Panc1 (cell line): ENCODE results near the gene FBLN7. TPM values are rescaled to one million over a fixed set of nuclear protein-coding genes. Genes with fewer than 3 reads are reported as not detected.
A peak's percentile ranks its signal among the peaks of the same experiment; 100 is the strongest.

Source experiments
- ATAC-seq: fragments of 200-7000 bp; cut with Tn5 transposase; 2 replicates; pipeline ENCODE4 v1.9.1; 2020; ENCODE audit warnings: mild to moderate bottlenecking, moderate library complexity
- BruUV-seq: library from RNA; stranded (reverse); fragments of 400-500 nt; replicated peaks from 2 replicates; lab custom pipeline; 2021; lab: Mats Ljungman, UMichigan
- CTCF ChIA-PET: fragments of 300-600 bp; sonication (Branson Sonifier 250); formaldehyde crosslinking; loops from one replicate; lab custom pipeline; 2022; ENCODE audit warnings: antibody characterized with exemption; lab: Charles Lee
- POLR2A ChIA-PET: fragments of 300-600 bp; sonication (Branson Sonifier 250); formaldehyde crosslinking; loops from one replicate; lab custom pipeline; 2022; ENCODE audit warnings: antibody characterized with exemption; lab: Charles Lee
- DNase-seq: peaks from one replicate; pipeline ENCODE4 v3.0.0-alpha.2; 2010; ENCODE audit warnings: low read depth, low spot score
- H3K27ac ChIP-seq: 2 replicates; pipeline ENCODE4 v1.5.1; 2011; ENCODE audit warnings: mild to moderate bottlenecking, low read length, inconsistent platforms
- H3K27me3 ChIP-seq: fragments of 200-500 bp; sonication (Bioruptor generic); 2 replicates; pipeline ENCODE4 v1.6.0; 2014; ENCODE audit warnings: low read length, inconsistent platforms; ENCODE audit not compliant: control insufficient read depth, insufficient read depth
- H3K36me3 ChIP-seq: fragments of 200-500 bp; sonication (Bioruptor generic); 2 replicates; pipeline ENCODE4 v1.5.1; 2014; ENCODE audit warnings: inconsistent platforms, mild to moderate bottlenecking, low read length, moderate library complexity; ENCODE audit not compliant: control insufficient read depth, insufficient read depth
- H3K4me1 ChIP-seq: 2 replicates; pipeline ENCODE4 v1.5.1; 2011; ENCODE audit warnings: inconsistent platforms, mild to moderate bottlenecking, low read length, moderate library complexity; ENCODE audit not compliant: control insufficient read depth, insufficient read depth
- H3K4me3 ChIP-seq, 2 experiments: 2 replicates each; pipeline ENCODE4 v1.5.1; 2011 to 2012; ENCODE audit warnings: low read depth in 2 of 2, low read length in 2 of 2, mild to moderate bottlenecking in 2 of 2, inconsistent platforms in 1 of 2, moderate library complexity in 1 of 2
- H3K9me3 ChIP-seq: fragments of 200-500 bp; sonication (Bioruptor generic); 2 replicates; pipeline ENCODE4 v1.5.1; 2014; ENCODE audit warnings: low read depth, mild to moderate bottlenecking, inconsistent platforms, low read length, moderate library complexity; ENCODE audit not compliant: control insufficient read depth, insufficient read depth
- POLR2AphosphoS5 ChIP-seq: IDR thresholded peaks from 2 replicates; pipeline ENCODE4 v1.6.1; 2012; ENCODE audit warnings: mild to moderate bottlenecking, low read depth, low read length, moderate library complexity
- REST ChIP-seq, 2 experiments: IDR thresholded peaks; 2 replicates each; pipeline ENCODE4 v1.6.1; 2011 to 2012; ENCODE audit warnings: low read depth in 2 of 2, control low read depth in 1 of 2, low read length in 1 of 2, mild to moderate bottlenecking in 1 of 2, moderate library complexity in 1 of 2; ENCODE audit not compliant: insufficient read depth in 1 of 2
- SIN3A ChIP-seq: IDR thresholded peaks from 2 replicates; pipeline ENCODE4 v1.6.1; 2012; ENCODE audit warnings: low read depth, mild to moderate bottlenecking, low read length, moderate library complexity, borderline replicate concordance; ENCODE audit not compliant: insufficient read depth
- TCF7L2 ChIP-seq: IDR thresholded peaks from 2 replicates; pipeline ENCODE4 v1.6.1; 2011; ENCODE audit warnings: mild to moderate bottlenecking, low read depth, low read length, inconsistent platforms
- in situ Hi-C: cut with HindIII; loops from 2 replicates; pipeline ENCODE4 v1.10.0; 2016; ENCODE audit warnings: low sequenced_read_pairs, low pct_unique_long_range_greater_than_20kb
- intact Hi-C: fragments of 100-400 bp; cut with micrococcal nuclease; formaldehyde crosslinking; loops from one replicate; pipeline ENCODE4 v1.10.0; 2022; ENCODE audit not compliant: unreplicated experiment
- total RNA-seq: library from RNA; stranded (reverse); gene quantifications from one replicate; pipeline ENCODE4 v1.2.1, GENCODE V29; 2021; ENCODE audit not compliant: unreplicated experiment
- TF ChIP-seq, protein P1 (sequence below): fragments of 450-650 bp; IDR thresholded peaks from 2 replicates; pipeline ENCODE4 v1.5.1; 2017; ENCODE audit warnings: mild to moderate bottlenecking

The FBLN7 gene
- total RNA-seq, 1 experiment from 2014 or later = 0.95 TPM

DNA sequence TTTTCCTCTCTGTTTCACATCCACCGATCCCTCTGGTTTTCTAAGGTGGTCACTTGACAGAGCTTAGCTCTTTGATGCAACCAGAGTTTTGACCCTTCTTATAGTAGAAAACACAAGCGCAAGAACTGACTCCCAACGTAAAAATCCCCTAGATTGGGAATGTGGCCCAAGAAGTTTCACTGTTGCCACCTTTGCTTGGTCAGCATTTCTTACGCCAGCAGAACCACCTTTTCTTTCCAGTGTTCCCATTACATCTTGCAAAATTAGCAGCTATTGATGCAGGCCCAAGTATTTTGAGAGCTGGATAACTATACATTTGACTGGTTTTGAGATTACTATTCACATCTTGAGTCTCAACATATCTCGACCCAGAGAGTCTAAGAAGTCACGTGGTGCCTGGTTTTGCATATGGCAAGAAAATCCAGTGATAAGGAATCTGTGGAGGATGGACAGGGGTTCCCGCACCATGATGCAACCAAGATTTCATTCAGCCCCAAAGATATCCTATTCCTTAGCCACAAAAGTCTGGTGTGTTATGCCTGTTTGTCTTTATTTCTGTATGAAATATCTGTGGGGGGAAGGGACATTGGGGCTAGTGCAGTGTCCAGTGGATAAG is 37.9 kb downstream of the FBLN7 start:
- no peak overlapping the region for H3K4me3 ChIP-seq
- no peaks in the 10 kb centered on the region for H3K9me3 ChIP-seq
- no peaks in the 10 kb centered on the region for H3K4me1 ChIP-seq
- TF ChIP-seq REST (IDR thresholded peaks at IDR 0.05; ENCODE audit: insufficient read depth in 1 of 2, low read depth in 2 of 2, low read length in 1 of 2) (no peak), TCF7L2 (no peak), SIN3A (no peak), POLR2AphosphoS5 (no peak)
- TF ChIP-seq, protein P1, sequence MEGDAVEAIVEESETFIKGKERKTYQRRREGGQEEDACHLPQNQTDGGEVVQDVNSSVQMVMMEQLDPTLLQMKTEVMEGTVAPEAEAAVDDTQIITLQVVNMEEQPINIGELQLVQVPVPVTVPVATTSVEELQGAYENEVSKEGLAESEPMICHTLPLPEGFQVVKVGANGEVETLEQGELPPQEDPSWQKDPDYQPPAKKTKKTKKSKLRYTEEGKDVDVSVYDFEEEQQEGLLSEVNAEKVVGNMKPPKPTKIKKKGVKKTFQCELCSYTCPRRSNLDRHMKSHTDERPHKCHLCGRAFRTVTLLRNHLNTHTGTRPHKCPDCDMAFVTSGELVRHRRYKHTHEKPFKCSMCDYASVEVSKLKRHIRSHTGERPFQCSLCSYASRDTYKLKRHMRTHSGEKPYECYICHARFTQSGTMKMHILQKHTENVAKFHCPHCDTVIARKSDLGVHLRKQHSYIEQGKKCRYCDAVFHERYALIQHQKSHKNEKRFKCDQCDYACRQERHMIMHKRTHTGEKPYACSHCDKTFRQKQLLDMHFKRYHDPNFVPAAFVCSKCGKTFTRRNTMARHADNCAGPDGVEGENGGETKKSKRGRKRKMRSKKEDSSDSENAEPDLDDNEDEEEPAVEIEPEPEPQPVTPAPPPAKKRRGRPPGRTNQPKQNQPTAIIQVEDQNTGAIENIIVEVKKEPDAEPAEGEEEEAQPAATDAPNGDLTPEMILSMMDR = no peak
- in situ Hi-C loops = no loop called here
- DNase-seq (no peak), ATAC-seq (no peak)
- H3K27me3 ChIP-seq = no peaks in the 10 kb centered on the region
- H3K27ac ChIP-seq = no peak overlapping the region
- no peaks in the 10 kb centered on the region for H3K36me3 ChIP-seq
- ChIA-PET CTCF (no interaction called here), POLR2A (no interaction called here)
- no TSS peak for BruUV-seq
- intact Hi-C loops = no loop called here

GRCh38 chr2:112181571-112182290 is 43.5 kb downstream of the FBLN7 start:
- Histone ChIP-seq H3K4me1 (no peaks in the 10 kb centered on the region), H3K9me3 (no peaks in the 10 kb centered on the region), H3K27me3 (no peaks in the 10 kb centered on the region), H3K36me3 (no peaks in the 10 kb centered on the region), H3K27ac (no peak overlapping the region), H3K4me3 (no peak overlapping the region)
- POLR2A ChIA-PET = no interaction called here
- no peak for ATAC-seq
- DNase-seq = no peak
- TF ChIP-seq POLR2AphosphoS5 (no peak), TCF7L2 (no peak), SIN3A (no peak)
- in situ Hi-C loops (no loop called here), intact Hi-C loops (no loop called here)
- no TSS peak for BruUV-seq
- CTCF ChIA-PET = no interaction called here

GRCh38 chr2:112182581-112183034 is 44.4 kb downstream of the FBLN7 start:
- Histone ChIP-seq H3K4me3 (no peak overlapping the region), H3K36me3 (no peaks in the 10 kb centered on the region), H3K9me3 (no peaks in the 10 kb centered on the region), H3K27me3 (no peaks in the 10 kb centered on the region), H3K27ac (no peak overlapping the region), H3K4me1 (no peaks in the 10 kb centered on the region)
- TF ChIP-seq TCF7L2 (no peak), POLR2AphosphoS5 (no peak), SIN3A (no peak), REST (IDR thresholded peaks at IDR 0.05; ENCODE audit: insufficient read depth in 1 of 2, low read depth in 2 of 2, low read length in 1 of 2) (no peak)
- TF ChIP-seq, protein P1 = no peak
- 0 out of 2 replicates have a peak, but pooled peaks have one; percentile 43 for ATAC-seq
- ChIA-PET POLR2A (no interaction called here), CTCF (no interaction called here)
- BruUV-seq = no TSS peak
- in situ Hi-C loops = no loop called here
- intact Hi-C loops = no loop called here
- DNase-seq = no peak
